GM21717 (cell line): Measurements from ENCODE around the gene MAN2A2.

Source experiments
- ATAC-seq: cut with Tn5 transposase; IDR thresholded peaks from one replicate; pipeline ENCODE4 v1.9.1; 2021; ENCODE audit warnings: mild to moderate bottlenecking, moderate library complexity; ENCODE audit not compliant: unreplicated experiment

MAN2A2 gene

GRCh38 chr15:90902840-90903732 lies at the start of gene MAN2A2:
Gene MAN2A2, plus strand, starts transcription at chr15:90903302. Its CDS starts 906 bp downstream, at chr15:90904208.
- peak; percentile 66 for ATAC-seq

DNA sequence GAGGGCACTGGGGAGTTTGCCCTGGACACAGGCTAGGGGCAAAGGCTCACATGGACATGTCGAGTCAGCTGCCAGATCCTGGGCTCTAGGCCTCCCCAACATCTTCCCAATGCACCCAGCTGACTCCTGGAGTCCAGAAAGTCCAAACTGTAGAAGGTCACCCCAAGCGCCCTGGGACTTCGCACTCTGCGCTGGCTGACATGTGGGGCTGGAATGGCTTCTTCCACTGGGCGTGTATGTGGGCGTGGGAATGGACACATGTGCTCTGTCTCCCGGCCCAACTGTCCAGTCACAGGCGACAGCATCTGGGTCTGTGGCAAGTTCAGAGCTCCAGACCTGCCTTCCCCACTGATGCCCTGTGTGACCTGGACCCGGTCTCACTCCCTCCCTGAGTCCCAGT lies 48.0 kb upstream of the MAN2A2 start:
- ATAC-seq, result no peak

- ATAC-seq, result no peak
Observed at GRCh38 chr15:90857337-90857736, 45.8 kb upstream of the MAN2A2 start.

- ATAC-seq, result no peak
Observed at GRCh38 chr15:90857883-90858443, 45.1 kb upstream of the MAN2A2 start.

DNA sequence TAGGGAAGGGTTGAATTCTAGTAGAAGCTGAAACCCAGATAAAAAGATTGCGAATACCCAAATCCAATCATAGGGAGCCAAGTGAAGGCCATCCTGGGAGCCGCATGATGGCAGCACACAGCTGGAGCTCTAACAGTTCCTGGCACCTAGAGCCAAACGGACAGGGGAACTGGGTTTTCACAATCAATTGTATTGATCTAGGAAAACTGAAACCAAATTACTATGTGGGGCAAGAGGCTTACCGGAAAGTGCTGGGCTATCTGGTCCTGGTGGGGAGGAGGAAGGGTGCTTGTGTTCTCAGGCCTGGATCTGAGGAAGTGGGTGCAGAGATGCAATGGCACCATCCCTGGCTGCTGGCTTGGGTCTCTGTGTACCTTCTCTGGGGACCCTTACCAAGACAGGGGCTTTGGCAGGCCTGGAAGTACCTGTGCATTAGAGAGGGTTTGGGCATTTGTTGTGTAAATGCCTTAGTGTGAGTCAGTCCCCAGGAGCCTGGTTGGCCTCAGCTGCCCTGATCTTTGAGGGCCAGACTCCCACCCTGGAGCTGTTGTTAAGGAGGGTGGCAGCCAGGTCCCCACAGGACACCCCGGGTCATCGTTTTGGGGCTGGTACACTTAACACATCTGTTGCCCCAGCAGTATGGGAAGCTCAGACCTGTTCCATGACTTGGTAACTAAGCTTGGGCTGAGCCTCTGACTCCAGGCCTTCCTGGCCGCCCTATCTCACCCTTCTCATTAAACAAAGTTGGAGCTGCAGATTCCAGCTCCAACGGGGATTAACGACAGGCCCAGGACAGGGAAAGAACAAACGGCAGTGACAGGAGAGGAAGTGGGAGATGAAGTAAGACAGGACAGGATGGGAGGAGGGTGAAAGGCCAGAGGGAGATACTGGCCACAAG lies 43.6 kb upstream of the MAN2A2 start:
- ATAC-seq, result no peak

GRCh38 chr15:90860450-90860849 lies 42.7 kb upstream of the MAN2A2 start:
- ATAC-seq, result no peak

- ATAC-seq, result no peak
Observed at GRCh38 chr15:90860942-90861675, 42.0 kb upstream of the MAN2A2 start.

GRCh38 chr15:90862487-90862886 lies 40.6 kb upstream of the MAN2A2 start:
- ATAC-seq, result no peak

GRCh38 chr15:90862964-90863778 lies 39.9 kb upstream of the MAN2A2 start:
- no peak for ATAC-seq

- ATAC-seq, result no peak
Observed at GRCh38 chr15:90863987-90864386, 39.1 kb upstream of the MAN2A2 start.

DNA sequence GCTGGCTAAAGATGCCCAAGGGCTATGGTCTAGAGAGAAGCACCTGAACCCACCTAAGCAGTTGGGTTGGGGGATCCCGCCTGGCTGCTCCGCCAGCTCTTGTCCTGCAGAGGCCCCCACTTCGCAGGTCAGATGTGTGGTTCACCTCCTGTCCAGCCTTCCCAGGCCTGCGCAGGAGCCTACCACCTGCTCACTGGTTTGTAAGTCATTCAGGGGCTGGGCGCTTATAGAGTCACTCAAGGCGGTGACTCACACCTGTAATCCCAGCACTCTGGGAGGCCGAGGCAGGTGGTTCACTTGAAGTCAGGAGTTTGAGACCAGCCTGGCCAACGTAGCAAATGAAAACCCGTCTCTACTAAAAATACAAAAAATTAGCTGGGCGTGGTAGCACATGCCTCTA lies 38.6 kb upstream of the MAN2A2 start:
- no peak for ATAC-seq

- no peak for ATAC-seq
Observed at GRCh38 chr15:90865702-90866101, 37.4 kb upstream of the MAN2A2 start.

GRCh38 chr15:90866161-90866715 lies 36.9 kb upstream of the MAN2A2 start:
- ATAC-seq, result no peak

DNA sequence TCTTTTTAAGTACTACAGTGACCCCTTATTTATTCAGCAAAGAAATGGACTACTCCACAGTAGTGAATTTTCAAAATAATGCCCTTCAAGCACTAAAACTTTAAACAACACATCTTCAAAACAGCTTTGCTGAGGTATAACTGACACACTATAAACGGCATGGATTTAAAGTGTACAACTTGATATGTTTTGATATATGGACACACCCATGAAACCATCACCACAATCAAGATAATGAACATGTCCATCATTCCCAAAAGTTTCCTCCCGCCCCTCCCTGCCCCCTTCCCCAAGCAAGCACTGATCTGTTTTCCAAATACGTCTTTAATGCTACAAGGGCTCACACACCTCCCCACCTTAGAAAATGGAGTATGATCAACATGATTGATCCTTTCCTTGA lies 36.3 kb upstream of the MAN2A2 start:
- ATAC-seq, result no peak

- ATAC-seq, result no peak
Observed at GRCh38 chr15:90868261-90868689, 34.8 kb upstream of the MAN2A2 start, which contains the start of gene FURIN. Gene FURIN, plus strand, starts transcription at chr15:90868588. Its CDS starts 7,153 bp downstream, at chr15:90875741.

- ATAC-seq, result no peak
Observed at GRCh38 chr15:90869140-90869541, 34.0 kb upstream of the MAN2A2 start.

DNA sequence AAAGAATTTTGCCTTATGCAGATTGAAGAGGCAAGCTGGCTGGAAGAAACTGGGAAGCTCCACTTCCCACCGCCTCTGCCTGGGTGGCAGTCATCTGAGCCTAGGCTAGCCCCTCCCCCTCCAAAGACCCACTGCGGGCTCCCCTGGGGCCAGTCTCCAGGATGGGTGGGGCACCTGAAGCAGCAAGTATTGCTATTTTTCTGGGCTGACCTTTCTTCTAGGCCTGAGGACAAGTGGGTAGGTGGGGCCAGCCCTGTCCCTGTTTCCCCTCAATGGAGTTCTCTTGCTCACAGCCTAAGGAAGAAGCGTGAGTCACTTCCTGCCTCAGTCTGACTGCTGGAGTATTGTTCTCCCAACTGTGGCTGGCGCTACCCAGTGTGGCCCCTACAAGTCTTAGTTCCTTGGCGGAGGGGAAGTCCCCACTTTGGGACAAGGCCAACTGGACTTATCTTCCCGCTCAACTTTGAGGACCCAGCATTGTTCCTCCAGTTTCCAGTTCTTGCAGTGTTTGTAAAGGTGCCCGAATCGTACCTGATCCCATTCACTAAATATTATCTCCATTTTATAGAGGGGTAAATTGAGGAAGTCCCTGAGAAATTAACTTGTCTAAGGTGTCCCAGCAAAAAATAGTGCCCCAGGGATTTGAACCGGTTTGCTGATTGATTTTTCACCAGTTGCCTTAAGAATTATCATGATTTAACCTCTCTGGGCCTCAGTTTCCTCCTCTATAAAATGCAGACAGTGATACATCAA lies 33.3 kb upstream of the MAN2A2 start:
- no peak for ATAC-seq

- no peak for ATAC-seq
Observed at GRCh38 chr15:90870354-90871138, 32.6 kb upstream of the MAN2A2 start.
